Measurements from ENCODE around the gene C2CD4C. TPM values are rescaled to one million over a fixed set of nuclear protein-coding genes. Genes with fewer than 3 reads are reported as not detected.

The C2CD4C gene
- 11.7 TPM for polyA plus RNA-seq (2012; ENCODE audit: insufficient read length, low read depth)

DNA sequence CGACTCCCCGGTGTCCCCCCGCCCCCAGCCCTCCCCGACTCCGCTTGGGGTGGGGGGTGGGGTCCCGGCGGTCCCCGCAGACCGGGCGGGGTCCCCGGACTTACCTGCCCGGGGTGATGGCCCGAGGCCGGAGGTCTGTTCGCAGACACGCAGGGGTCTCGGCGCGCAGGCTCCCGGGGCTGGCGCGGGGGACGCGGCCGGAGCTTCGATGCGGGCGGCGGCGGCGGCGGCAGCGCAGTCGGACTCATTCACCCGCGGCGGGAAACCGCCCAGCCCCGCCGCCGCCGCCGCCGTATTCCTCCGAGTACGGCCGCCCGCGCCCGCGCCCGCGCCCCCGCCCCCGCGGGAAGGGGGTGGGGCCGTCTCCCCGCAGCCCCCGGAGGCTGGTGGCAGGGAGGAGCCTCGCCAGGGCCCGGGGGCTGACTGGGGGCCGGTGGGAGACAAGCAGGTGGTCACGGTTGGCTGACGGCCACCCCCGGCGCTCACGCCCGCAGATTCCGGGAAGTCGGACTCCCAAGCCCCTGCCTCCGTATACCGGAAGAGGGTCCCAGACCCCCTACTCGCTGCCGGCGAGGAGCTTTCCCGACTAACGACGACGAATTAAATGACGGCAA is at the start of gene C2CD4C:
Gene C2CD4C, minus strand, starts transcription at position 246 of the 614 bp plus-strand sequence. CDS start 786 bp downstream, outside the sequence.
- TF ChIP-seq POLR2AphosphoS5 (IDR thresholded peaks at IDR 0.05; ENCODE audit: low read depth, low read length) (no peak), FOXP2 (optimal IDR thresholded peaks at IDR 0.05; ENCODE audit: borderline replicate concordance, extremely low read depth, extremely low read length, insufficient read depth) (no peak), TAF1 (IDR thresholded peaks at IDR 0.05; ENCODE audit: borderline replicate concordance, insufficient read depth, low read length) (no peak), SIN3A (IDR thresholded peaks at IDR 0.05; ENCODE audit: borderline replicate concordance, insufficient read depth, low read length) (no peak)
- TF ChIP-seq, protein P1, sequence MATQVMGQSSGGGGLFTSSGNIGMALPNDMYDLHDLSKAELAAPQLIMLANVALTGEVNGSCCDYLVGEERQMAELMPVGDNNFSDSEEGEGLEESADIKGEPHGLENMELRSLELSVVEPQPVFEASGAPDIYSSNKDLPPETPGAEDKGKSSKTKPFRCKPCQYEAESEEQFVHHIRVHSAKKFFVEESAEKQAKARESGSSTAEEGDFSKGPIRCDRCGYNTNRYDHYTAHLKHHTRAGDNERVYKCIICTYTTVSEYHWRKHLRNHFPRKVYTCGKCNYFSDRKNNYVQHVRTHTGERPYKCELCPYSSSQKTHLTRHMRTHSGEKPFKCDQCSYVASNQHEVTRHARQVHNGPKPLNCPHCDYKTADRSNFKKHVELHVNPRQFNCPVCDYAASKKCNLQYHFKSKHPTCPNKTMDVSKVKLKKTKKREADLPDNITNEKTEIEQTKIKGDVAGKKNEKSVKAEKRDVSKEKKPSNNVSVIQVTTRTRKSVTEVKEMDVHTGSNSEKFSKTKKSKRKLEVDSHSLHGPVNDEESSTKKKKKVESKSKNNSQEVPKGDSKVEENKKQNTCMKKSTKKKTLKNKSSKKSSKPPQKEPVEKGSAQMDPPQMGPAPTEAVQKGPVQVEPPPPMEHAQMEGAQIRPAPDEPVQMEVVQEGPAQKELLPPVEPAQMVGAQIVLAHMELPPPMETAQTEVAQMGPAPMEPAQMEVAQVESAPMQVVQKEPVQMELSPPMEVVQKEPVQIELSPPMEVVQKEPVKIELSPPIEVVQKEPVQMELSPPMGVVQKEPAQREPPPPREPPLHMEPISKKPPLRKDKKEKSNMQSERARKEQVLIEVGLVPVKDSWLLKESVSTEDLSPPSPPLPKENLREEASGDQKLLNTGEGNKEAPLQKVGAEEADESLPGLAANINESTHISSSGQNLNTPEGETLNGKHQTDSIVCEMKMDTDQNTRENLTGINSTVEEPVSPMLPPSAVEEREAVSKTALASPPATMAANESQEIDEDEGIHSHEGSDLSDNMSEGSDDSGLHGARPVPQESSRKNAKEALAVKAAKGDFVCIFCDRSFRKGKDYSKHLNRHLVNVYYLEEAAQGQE (IDR thresholded peaks at IDR 0.05; ENCODE audit: insufficient read depth in 1 of 2, low read depth in 2 of 2, low read length in 2 of 2), result no peak

GRCh38 chr19:458091-459042 is 49.4 kb upstream of the C2CD4C start:
- TF ChIP-seq, protein P1 (IDR thresholded peaks at IDR 0.05; ENCODE audit: insufficient read depth in 1 of 2, low read depth in 2 of 2, low read length in 2 of 2), result no peak
- TF ChIP-seq FOXP2 (optimal IDR thresholded peaks at IDR 0.05; ENCODE audit: borderline replicate concordance, extremely low read depth, extremely low read length, insufficient read depth) (no peak), SIN3A (IDR thresholded peaks at IDR 0.05; ENCODE audit: borderline replicate concordance, insufficient read depth, low read length) (no peak), TAF1 (IDR thresholded peaks at IDR 0.05; ENCODE audit: borderline replicate concordance, insufficient read depth, low read length) (no peak), POLR2AphosphoS5 (IDR thresholded peaks at IDR 0.05; ENCODE audit: low read depth, low read length) (no peak)

DNA sequence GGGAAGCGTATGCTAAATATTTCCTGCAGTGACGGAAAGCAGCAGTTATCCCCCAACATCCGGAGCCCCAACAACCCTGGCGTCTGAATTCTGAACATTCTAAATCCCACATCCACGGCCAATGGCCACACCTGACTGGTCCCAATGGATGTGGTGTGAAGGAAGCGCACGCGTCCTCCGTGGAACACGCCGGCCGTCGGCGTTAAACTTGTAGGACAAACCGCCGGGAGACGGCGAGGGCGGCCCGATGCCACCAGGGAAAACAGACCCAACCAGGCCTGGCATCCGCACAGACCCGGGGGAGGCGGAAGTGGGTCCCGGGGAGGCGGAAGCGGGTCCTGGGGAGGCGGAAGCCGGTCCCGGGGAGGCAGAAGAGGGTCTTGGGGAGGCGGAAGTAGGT is 48.7 kb upstream of the C2CD4C start:
- TF ChIP-seq FOXP2 (optimal IDR thresholded peaks at IDR 0.05; ENCODE audit: borderline replicate concordance, extremely low read depth, extremely low read length, insufficient read depth), result no peak
- TF ChIP-seq, protein P1 (IDR thresholded peaks at IDR 0.05; ENCODE audit: insufficient read depth in 1 of 2, low read depth in 2 of 2, low read length in 2 of 2), result no peak
- no peak for TF ChIP-seq TAF1 (IDR thresholded peaks at IDR 0.05; ENCODE audit: borderline replicate concordance, insufficient read depth, low read length)
- TF ChIP-seq POLR2AphosphoS5 (IDR thresholded peaks at IDR 0.05; ENCODE audit: low read depth, low read length), result no peak
- TF ChIP-seq SIN3A (IDR thresholded peaks at IDR 0.05; ENCODE audit: borderline replicate concordance, insufficient read depth, low read length), result no peak

- TF ChIP-seq TAF1 (IDR thresholded peaks at IDR 0.05; ENCODE audit: borderline replicate concordance, insufficient read depth, low read length) (no peak), SIN3A (IDR thresholded peaks at IDR 0.05; ENCODE audit: borderline replicate concordance, insufficient read depth, low read length) (no peak), POLR2AphosphoS5 (IDR thresholded peaks at IDR 0.05; ENCODE audit: low read depth, low read length) (no peak), FOXP2 (optimal IDR thresholded peaks at IDR 0.05; ENCODE audit: borderline replicate concordance, extremely low read depth, extremely low read length, insufficient read depth) (no peak)
- TF ChIP-seq, protein P1 (IDR thresholded peaks at IDR 0.05; ENCODE audit: insufficient read depth in 1 of 2, low read depth in 2 of 2, low read length in 2 of 2), result no peak
Measured at GRCh38 chr19:456547-457110, 47.7 kb upstream of the C2CD4C start.
